BE2C (cell line): ENCODE data around the gene MAPK10.
"Not testable (repeated sequence)": the region's sequence is repeated elsewhere in the genome, so short reads cannot be mapped to it uniquely, and the experiment has no call there.

Experiments used
- DNase-seq: peaks from one replicate; pipeline ENCODE4 v3.0.0-alpha.2; 2020
- H3K27me3 ChIP-seq: fragments of 250-450 bp; sonication (Bioruptor Pico); 2 replicates; pipeline ENCODE4 v1.5.1; 2020; ENCODE audit warnings: mild to moderate bottlenecking
- H3K36me3 ChIP-seq: fragments of 250-450 bp; sonication (Bioruptor Pico); 2 replicates; pipeline ENCODE4 v1.5.1; 2020; ENCODE audit warnings: mild to moderate bottlenecking
- H3K4me1 ChIP-seq: fragments of 250-450 bp; sonication (Bioruptor Pico); 2 replicates; pipeline ENCODE4 v1.5.1; 2020
- H3K4me3 ChIP-seq: 2 replicates; pipeline ENCODE4 v1.5.1; 2011; ENCODE audit warnings: low read depth, low read length
- H3K9me3 ChIP-seq: fragments of 250-450 bp; sonication (Bioruptor Pico); 2 replicates; pipeline ENCODE4 v1.5.1; 2020
- TF ChIP-seq, protein P1 (sequence below): IDR thresholded peaks from 2 replicates; pipeline ENCODE4 v1.5.1; 2012; ENCODE audit warnings: mild to moderate bottlenecking, low read depth, low read length

Gene MAPK10

DNA sequence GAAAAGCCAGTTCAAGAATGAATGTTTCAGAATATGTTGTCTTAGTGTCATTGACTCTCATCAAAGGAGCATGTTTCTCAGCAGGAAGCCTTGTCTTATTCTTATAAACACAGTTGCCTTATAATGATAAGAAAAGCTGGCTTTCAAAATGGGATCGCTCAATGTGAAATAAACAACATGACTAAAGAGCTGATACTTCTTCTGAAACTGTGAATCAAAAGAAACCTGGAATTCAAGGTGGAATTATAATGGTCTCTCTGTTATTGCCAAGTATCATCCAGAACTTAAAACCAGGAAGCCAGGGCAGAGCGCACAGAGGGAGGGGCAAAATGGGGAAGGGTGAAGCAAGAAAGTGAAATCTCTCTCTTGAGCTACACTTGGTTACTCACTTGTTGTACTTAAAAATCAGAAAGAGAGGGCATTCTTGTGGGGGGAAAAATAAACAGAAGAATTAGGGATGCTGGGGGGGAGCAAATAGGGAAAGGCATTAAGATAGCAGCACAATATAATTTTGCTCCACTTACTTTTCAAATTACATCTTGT lies 270.0 kb downstream of the MAPK10 start:
- no peak for DNase-seq
- 0 out of 2 replicates have a peak, but pooled peaks cover 3% of the 10 kb centered on the region for H3K4me1 ChIP-seq
- TF ChIP-seq, protein P1, sequence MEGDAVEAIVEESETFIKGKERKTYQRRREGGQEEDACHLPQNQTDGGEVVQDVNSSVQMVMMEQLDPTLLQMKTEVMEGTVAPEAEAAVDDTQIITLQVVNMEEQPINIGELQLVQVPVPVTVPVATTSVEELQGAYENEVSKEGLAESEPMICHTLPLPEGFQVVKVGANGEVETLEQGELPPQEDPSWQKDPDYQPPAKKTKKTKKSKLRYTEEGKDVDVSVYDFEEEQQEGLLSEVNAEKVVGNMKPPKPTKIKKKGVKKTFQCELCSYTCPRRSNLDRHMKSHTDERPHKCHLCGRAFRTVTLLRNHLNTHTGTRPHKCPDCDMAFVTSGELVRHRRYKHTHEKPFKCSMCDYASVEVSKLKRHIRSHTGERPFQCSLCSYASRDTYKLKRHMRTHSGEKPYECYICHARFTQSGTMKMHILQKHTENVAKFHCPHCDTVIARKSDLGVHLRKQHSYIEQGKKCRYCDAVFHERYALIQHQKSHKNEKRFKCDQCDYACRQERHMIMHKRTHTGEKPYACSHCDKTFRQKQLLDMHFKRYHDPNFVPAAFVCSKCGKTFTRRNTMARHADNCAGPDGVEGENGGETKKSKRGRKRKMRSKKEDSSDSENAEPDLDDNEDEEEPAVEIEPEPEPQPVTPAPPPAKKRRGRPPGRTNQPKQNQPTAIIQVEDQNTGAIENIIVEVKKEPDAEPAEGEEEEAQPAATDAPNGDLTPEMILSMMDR = no peak
- no peaks in the 10 kb centered on the region for H3K27me3 ChIP-seq
- H3K9me3 ChIP-seq = no peaks in the 10 kb centered on the region
- no peak overlapping the region for H3K4me3 ChIP-seq
- H3K36me3 ChIP-seq = no peaks in the 10 kb centered on the region

DNA sequence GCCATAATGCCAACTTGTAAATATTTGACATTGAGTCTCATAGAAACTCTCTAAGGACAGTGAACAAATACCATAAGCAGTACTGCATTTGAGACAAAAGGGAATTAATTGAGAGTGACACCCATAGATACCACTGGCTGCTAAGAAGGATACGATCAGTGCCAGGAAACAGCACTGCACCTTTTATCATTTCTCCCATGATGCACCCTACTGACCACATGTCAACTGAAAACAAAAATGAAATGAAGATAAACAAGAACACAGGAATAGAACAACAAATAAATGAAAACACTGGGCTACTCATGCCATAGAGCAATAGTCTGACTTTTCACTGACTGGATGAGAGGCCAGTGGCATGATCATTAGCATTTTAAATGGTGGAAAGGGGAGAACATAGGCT lies 270.8 kb downstream of the MAPK10 start:
- Histone ChIP-seq H3K36me3 (no peaks in the 10 kb centered on the region), H3K4me3 (no peak overlapping the region), H3K27me3 (no peaks in the 10 kb centered on the region), H3K9me3 (no peaks in the 10 kb centered on the region), H3K4me1 (0 out of 2 replicates have a peak, but pooled peaks cover 3% of the 10 kb centered on the region)
- DNase-seq = no peak
- TF ChIP-seq, protein P1 = no peak

DNA sequence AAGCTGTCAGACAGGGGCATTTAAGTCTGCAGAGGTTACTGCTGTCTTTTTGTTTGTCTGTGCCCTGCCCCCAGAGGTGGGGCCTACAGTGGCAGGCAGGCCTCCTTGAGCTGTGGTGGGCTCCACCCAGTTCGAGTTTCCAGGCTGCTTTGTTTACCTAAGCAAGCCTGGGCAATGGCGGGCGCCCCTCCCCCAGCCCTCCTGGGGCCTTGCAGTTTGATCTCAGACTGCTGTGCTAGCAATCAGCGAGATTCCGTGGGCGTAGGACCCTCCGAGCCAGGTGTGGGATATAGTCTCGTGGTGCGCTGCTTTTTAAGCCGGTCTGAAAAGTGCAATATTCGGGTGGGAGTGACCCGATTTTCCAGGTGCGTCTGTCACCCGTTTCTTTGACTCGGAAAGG lies 284.1 kb downstream of the MAPK10 start:
- H3K4me1 ChIP-seq, H3K9me3 ChIP-seq, H3K36me3 ChIP-seq, DNase-seq, H3K4me3 ChIP-seq, H3K27me3 ChIP-seq: not testable (repeated sequence)

DNA sequence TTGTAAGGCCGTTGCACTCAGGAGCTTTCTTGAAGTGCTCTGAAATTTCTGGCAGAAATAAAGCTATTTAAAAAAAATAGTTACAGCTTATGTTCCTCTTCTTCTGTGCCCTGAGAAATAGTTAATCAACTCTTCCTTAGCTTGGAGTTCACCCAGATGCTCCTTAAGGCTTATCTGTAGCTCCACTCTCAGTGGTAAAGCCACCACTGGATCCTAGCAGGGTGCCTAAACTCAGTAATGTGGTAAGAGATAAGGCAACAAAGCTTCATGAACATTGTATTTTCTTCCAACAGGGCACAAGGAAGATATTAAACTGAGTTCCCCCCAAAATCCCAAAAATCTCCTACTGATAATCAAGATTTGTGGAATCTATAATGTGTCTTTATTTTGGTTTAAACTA lies 299.5 kb downstream of the MAPK10 start:
- H3K4me1 ChIP-seq = no peaks in the 10 kb centered on the region
- TF ChIP-seq, protein P1 = no peak
- H3K36me3 ChIP-seq = no peaks in the 10 kb centered on the region
- no peaks in the 10 kb centered on the region for H3K9me3 ChIP-seq
- no peak overlapping the region for H3K4me3 ChIP-seq
- no peak for DNase-seq
- no peaks in the 10 kb centered on the region for H3K27me3 ChIP-seq

DNA sequence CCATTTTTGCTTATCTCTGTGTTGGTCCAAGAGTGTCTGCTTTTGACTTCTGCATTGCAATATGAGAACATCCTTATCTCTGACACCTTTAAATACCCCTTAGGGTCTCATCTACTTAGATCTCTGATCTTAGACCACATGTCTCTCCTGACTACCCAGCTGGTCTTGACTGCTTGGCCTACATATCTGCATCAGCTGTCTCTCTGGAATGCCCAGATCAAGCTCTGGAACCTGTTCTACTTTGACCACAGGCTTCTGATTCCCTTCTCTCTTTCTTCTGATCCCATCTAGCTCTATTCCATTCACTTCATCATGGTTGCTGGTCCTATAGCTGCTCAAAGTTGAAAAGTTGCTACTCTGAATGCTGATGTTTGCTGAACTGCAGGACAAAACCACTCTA lies 301.2 kb downstream of the MAPK10 start:
- Histone ChIP-seq H3K27me3 (no peaks in the 10 kb centered on the region), H3K4me3 (no peak overlapping the region), H3K9me3 (no peaks in the 10 kb centered on the region), H3K36me3 (no peaks in the 10 kb centered on the region), H3K4me1 (no peaks in the 10 kb centered on the region)
- no peak for DNase-seq
- TF ChIP-seq, protein P1 = no peak

DNA sequence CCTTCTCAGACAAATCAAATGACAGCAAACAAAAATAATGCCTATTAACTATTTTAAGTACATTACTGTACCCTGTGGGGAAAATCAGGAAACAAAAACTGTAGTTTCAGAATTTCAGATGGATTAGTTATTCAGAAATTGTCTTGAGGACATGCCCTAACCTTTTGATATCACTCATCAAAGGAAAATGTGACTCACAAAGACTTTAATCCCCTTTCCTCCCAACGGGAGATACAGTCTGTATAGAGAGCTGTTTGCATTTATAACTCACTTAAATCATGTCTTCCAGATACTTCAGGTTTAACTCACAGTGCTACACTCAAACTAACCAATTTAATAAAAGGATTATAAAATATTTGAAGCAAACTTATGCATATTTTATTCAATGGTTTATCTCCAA lies 304.0 kb downstream of the MAPK10 start:
- TF ChIP-seq, protein P1 = no peak

More for the DNA sequence above, 304.0 kb downstream of the MAPK10 start:
- DNase-seq = no peak
- Histone ChIP-seq H3K9me3 (no peaks in the 10 kb centered on the region), H3K4me3 (no peak overlapping the region), H3K27me3 (no peaks in the 10 kb centered on the region), H3K4me1 (no peaks in the 10 kb centered on the region), H3K36me3 (no peaks in the 10 kb centered on the region)
